GM12878 (cell line): ENCODE data around the gene SOX6. TPM values are rescaled to one million over a fixed set of nuclear protein-coding genes. Genes with fewer than 3 reads are reported as not detected.
"Not testable (repeated sequence)": the region's sequence is repeated elsewhere in the genome, so short reads cannot be mapped to it uniquely, and the experiment has no call there.

ENCODE experiments used
- ATAC-seq: fragments of 200-7000 bp; cut with Tn5 transposase; 3 replicates; pipeline ENCODE4 v1.9.1; 2020; ENCODE audit warnings: mild to moderate bottlenecking, moderate library complexity
- BruUV-seq: library from RNA; stranded (reverse); fragments of 400-500 nt; replicated peaks from 2 replicates; lab custom pipeline; 2021; lab: Mats Ljungman, UMichigan
- CTCF ChIA-PET: fragments of 300-600 bp; sonication (Branson Sonifier 250); formaldehyde crosslinking; extraction: SDS; loops from one replicate; lab custom pipeline; 2021; ENCODE audit warnings: inconsistent platforms; lab: Yijun Ruan, JAX
- POLR2A ChIA-PET: fragments of 350-600 bp; formaldehyde crosslinking; extraction: SDS; loops from one replicate; lab custom pipeline; 2021; ENCODE audit warnings: inconsistent platforms; lab: Charles Lee
- RAD21 ChIA-PET: fragments of 300-600 bp; sonication (Branson Sonifier 250); formaldehyde crosslinking; loops from one replicate; lab custom pipeline; 2023; ENCODE audit warnings: antibody characterized with exemption; ENCODE audit not compliant: unreplicated experiment; lab: Charles Lee
- SMC1A ChIA-PET: fragments of 300-600 bp; sonication (Branson Sonifier 250); formaldehyde crosslinking; loops from one replicate; lab custom pipeline; 2023; ENCODE audit not compliant: unreplicated experiment, uncharacterized antibody; lab: Charles Lee
- DNase-seq: peaks from one replicate; pipeline ENCODE4 v3.0.0-alpha.2; 2011; ENCODE audit warnings: low read depth, low spot score
- FAIRE-seq: peaks from 3 replicates; lab custom pipeline; 2011; peaks lifted over from hg19 to GRCh38; lab: Jason Lieb, UNC
- H2AFZ ChIP-seq: 2 replicates; pipeline ENCODE4 v1.6.0; 2011; ENCODE audit warnings: low read depth, low read length, control low read depth; ENCODE audit not compliant: control insufficient read depth
- H3K27ac ChIP-seq: 2 replicates; pipeline ENCODE4 v1.5.1; 2011; ENCODE audit warnings: control low read depth; ENCODE audit not compliant: control insufficient read depth, insufficient read depth
- H3K27me3 ChIP-seq, 2 experiments: replicated peaks in 1 of 2; 2 replicates each; pipeline versions ENCODE4 v1.6.0 to v1.6.1; 2011; ENCODE audit warnings: low read length in 1 of 2; ENCODE audit not compliant: control insufficient read depth in 2 of 2, insufficient read depth in 2 of 2
- H3K36me3 ChIP-seq, 2 experiments: 2 replicates each; pipeline ENCODE4 v1.5.1; 2011; ENCODE audit warnings: low read length in 1 of 2; ENCODE audit not compliant: control insufficient read depth in 2 of 2, insufficient read depth in 2 of 2
- H3K4me1 ChIP-seq: 2 replicates; pipeline ENCODE4 v1.6.1; 2011; ENCODE audit warnings: mild to moderate bottlenecking, low read length, moderate library complexity, mixed read lengths; ENCODE audit not compliant: control insufficient read depth, insufficient read depth
- H3K4me2 ChIP-seq: 2 replicates; pipeline ENCODE4 v1.6.0; 2011; ENCODE audit warnings: control low read depth; ENCODE audit not compliant: control insufficient read depth, insufficient read depth
- H3K4me3 ChIP-seq: fragments of 200-600 bp; sonication (generic); 2 replicates; pipeline ENCODE4 v1.5.1; 2016
- H3K79me2 ChIP-seq: 2 replicates; pipeline ENCODE4 v1.6.0; 2011; ENCODE audit warnings: low read length; ENCODE audit not compliant: control insufficient read depth, insufficient read depth
- H3K9ac ChIP-seq: 2 replicates; pipeline ENCODE4 v1.8.0; 2011; ENCODE audit warnings: low read length, control low read depth, mixed read lengths; ENCODE audit not compliant: control insufficient read depth, insufficient read depth
- H3K9me3 ChIP-seq: replicated peaks from 3 replicates; pipeline ENCODE4 v1.5.1; 2011; ENCODE audit warnings: mild to moderate bottlenecking, low read length; ENCODE audit not compliant: control insufficient read depth, insufficient read depth
- H4K20me1 ChIP-seq: 2 replicates; pipeline ENCODE4 v1.6.0; 2011; ENCODE audit not compliant: control insufficient read depth, insufficient read depth
- POLR2A ChIP-seq: IDR thresholded peaks from 2 replicates; pipeline ENCODE4 v1.6.1; 2011; ENCODE audit warnings: low read depth, mild to moderate bottlenecking, low read length
- WGBS: methylation state at CpG from one replicate; pipeline ENCODE4 v1.1.6; 2016; ENCODE audit warnings: low lambda C conversion rate; ENCODE audit not compliant: insufficient replicate concordance, insufficient coverage; ENCODE audit errors: missing lambda C conversion rate; 5-methylcytosine and 5-hydroxymethylcytosine counted together
- in situ Hi-C: fragments of 300-500 bp; cut with MboI; formaldehyde crosslinking; loops from 9 replicates; pipeline ENCODE4 v1.14.3; 2018; ENCODE audit warnings: mixed read lengths
- intact Hi-C: fragments of 100-400 bp; cut with micrococcal nuclease; formaldehyde crosslinking; loops from one replicate; pipeline ENCODE4 v1.14.2; 2022; ENCODE audit not compliant: unreplicated experiment
- polyA plus RNA-seq, 11 experiments: library from polyadenylated mRNA; depleted of rRNA in 4 of 11; unstranded in 6 of 11; stranded (reverse) in 5 of 11; fragments of >200 nt; fragmentation: Nextera tagmentation in 4 of 11; fragmentation: Illumina TruSeq in 1 of 11; extraction: Ambion mirVana in 4 of 11; extraction: Trizol in 1 of 11; gene quantifications; 1 replicate in 1 of 11; 2 replicates in 10 of 11; pipeline versions ENCODE4 v1.2.1 to v1.2.3, GENCODE V29; 2011 to 2016; ENCODE audit warnings: inconsistent platforms in 2 of 11, missing spikeins in 2 of 11, low read depth in 1 of 11
- total RNA-seq, 4 experiments: library from RNA; depleted of rRNA in 3 of 4; stranded (reverse); fragments of >200 nt in 3 of 4; fragmentation: Illumina TruSeq in 1 of 4; extraction: Trizol in 1 of 4; gene quantifications; 2 replicates each; pipeline versions ENCODE4 v1.2.1 to v1.2.3, GENCODE V29; 2013 to 2021

The SOX6 gene
- total and polyA plus RNA-seq, 10 of the 15 experiments (the other 5 are each of a cell fraction or from before 2014, with no cell fraction given), result 0.03 to 0.71 (median 0.29) TPM; not detected in 4

DNA sequence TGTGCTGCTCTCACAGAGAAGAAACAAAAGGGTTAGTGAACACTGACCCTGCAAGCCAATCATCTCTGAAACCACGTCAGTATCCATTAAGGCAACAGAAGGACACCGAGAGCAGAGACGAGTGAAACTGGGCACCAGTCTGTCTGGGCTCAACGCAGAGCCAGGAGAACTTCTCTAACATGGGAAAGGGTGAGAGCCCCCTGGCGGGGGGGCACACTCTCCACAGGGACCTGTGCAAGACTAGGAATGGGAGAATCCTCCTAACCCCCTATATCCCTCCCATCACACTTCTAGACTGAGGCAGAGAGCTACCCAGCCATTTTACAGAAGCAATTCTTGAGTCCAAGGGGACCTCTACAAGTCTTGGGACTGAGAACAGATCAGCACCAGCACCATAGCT, 285.8 kb downstream of the SOX6 start:
- RAD21 ChIA-PET, result no interaction called here
- Histone ChIP-seq H2AFZ (no peak overlapping the region), H3K9me3 (no peaks in the 10 kb centered on the region), H3K4me2 (no peak overlapping the region), H3K36me3 (no peaks in the 10 kb centered on the region), H3K27ac (no peak overlapping the region), H4K20me1 (no peaks in the 10 kb centered on the region), H3K79me2 (no peaks in the 10 kb centered on the region), H3K4me3 (no peak overlapping the region), H3K9ac (no peak overlapping the region), H3K4me1 (no peaks in the 10 kb centered on the region), H3K27me3 (no peaks in the 10 kb centered on the region)
- POLR2A ChIA-PET, result no interaction called here
- DNase-seq, result no peak
- TF ChIP-seq POLR2A, result no peak
- BruUV-seq, result no TSS peak
- no peak for ATAC-seq
- CTCF ChIA-PET, result no interaction called here
- no peak for FAIRE-seq
- intact Hi-C loops (no loop called here), in situ Hi-C loops (no loop called here)
- 0% methylated on average over 5 of the region's 5 CpGs for WGBS
- SMC1A ChIA-PET, result no interaction called here

DNA sequence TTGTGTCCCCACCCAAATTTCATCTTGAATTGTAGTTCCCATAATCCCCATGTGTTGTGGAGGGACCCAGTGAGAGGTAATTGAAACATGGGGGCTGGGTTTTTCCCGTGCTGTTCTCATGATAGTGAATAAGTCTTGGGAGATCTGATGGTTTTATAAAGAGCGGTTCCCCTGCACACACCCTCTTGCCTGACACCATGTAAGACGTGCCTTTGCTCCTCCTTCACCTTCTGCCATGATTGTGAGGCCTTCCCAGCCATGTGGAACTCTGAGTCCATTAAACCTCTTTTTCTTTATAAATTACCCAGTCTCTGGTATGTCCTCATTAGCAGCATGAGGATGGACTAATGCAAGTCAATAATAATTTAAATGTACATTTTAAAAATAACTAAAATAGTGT, 289.1 kb downstream of the SOX6 start:
- RAD21 ChIA-PET, result not testable (repeated sequence)

More for the DNA sequence above, 289.1 kb downstream of the SOX6 start:
- H3K9ac ChIP-seq, H3K9me3 ChIP-seq, intact Hi-C loops, H3K27me3 ChIP-seq, H4K20me1 ChIP-seq, BruUV-seq, FAIRE-seq, H3K4me2 ChIP-seq, H3K27ac ChIP-seq, H3K36me3 ChIP-seq, DNase-seq, in situ Hi-C loops, CTCF ChIA-PET, POLR2A ChIA-PET, H3K79me2 ChIP-seq, H3K4me1 ChIP-seq, H2AFZ ChIP-seq, ATAC-seq, H3K4me3 ChIP-seq, SMC1A ChIA-PET: not testable (repeated sequence)
- WGBS, result 2% methylated on average over 3 of the region's 3 CpGs
